MM.1S (cell line): Measurements from ENCODE around the gene SLC3A2.

ENCODE experiments used
- DNase-seq: peaks from one replicate; pipeline ENCODE4 v3.0.0-alpha.2; 2015
- H2AFZ ChIP-seq: fragments of 300-600 bp; sonication (generic); 2 replicates; pipeline ENCODE4 v1.6.0; 2016; ENCODE audit warnings: antibody characterized with exemption, low read length
- H3F3A ChIP-seq: fragments of 300-600 bp; sonication (generic); 2 replicates; pipeline ENCODE4 v1.6.1; 2016; ENCODE audit warnings: mild to moderate bottlenecking, antibody characterized with exemption, low read length, moderate library complexity, mixed read lengths; ENCODE audit not compliant: insufficient read depth
- H3K27ac ChIP-seq: fragments of 300-600 bp; sonication (generic); 2 replicates; pipeline ENCODE4 v1.5.1; 2016; ENCODE audit warnings: mild to moderate bottlenecking, low read length
- H3K27me3 ChIP-seq: fragments of 300-600 bp; sonication (generic); replicated peaks from 2 replicates; pipeline ENCODE4 v1.6.0; 2016; ENCODE audit warnings: low read length; ENCODE audit not compliant: insufficient read depth
- H3K36me3 ChIP-seq: fragments of 300-600 bp; sonication (generic); replicated peaks from 2 replicates; pipeline ENCODE4 v1.6.1; 2016; ENCODE audit warnings: mild to moderate bottlenecking, low read length, mixed read lengths; ENCODE audit not compliant: insufficient read depth
- H3K4me1 ChIP-seq: fragments of 300-600 bp; sonication (generic); 2 replicates; pipeline ENCODE4 v1.6.1; 2016; ENCODE audit warnings: low read length, mixed read lengths
- H3K4me2 ChIP-seq: fragments of 300-600 bp; sonication (generic); 2 replicates; pipeline ENCODE4 v1.6.0; 2016; ENCODE audit warnings: low read depth, low read length
- H3K4me3 ChIP-seq: fragments of 300-600 bp; sonication (generic); 2 replicates; pipeline ENCODE4 v1.5.1; 2016; ENCODE audit warnings: low read length, mixed read lengths
- H3K79me2 ChIP-seq: fragments of 300-600 bp; sonication (generic); 2 replicates; pipeline ENCODE4 v1.6.1; 2016; ENCODE audit warnings: mixed run types, low read length, mixed read lengths
- H3K9ac ChIP-seq: fragments of 300-600 bp; sonication (generic); 2 replicates; pipeline ENCODE4 v1.6.1; 2016; ENCODE audit warnings: low read length, mixed read lengths
- H3K9me2 ChIP-seq: fragments of 300-600 bp; sonication (generic); replicated peaks from 2 replicates; pipeline ENCODE4 v1.6.1; 2016; ENCODE audit warnings: mild to moderate bottlenecking, low read length, mixed read lengths; ENCODE audit not compliant: insufficient read depth
- H3K9me3 ChIP-seq: fragments of 300-600 bp; sonication (generic); replicated peaks from 2 replicates; pipeline ENCODE4 v1.6.1; 2016; ENCODE audit warnings: mild to moderate bottlenecking, low read length, mixed read lengths; ENCODE audit not compliant: insufficient read depth
- H4K20me1 ChIP-seq: fragments of 300-600 bp; sonication (generic); 2 replicates; pipeline ENCODE4 v1.6.1; 2016; ENCODE audit warnings: mild to moderate bottlenecking, low read length, moderate library complexity, mixed read lengths; ENCODE audit not compliant: insufficient read depth
- EZH2 ChIP-seq: fragments of 300-600 bp; sonication (generic); optimal IDR thresholded peaks from 2 replicates; pipeline ENCODE3; 2017; ENCODE audit warnings: low read depth, mild to moderate bottlenecking, antibody characterized with exemption, low read length, mixed read lengths
- EZH2phosphoT487 ChIP-seq: fragments of 300-600 bp; sonication (generic); IDR thresholded peaks from 2 replicates; pipeline ENCODE4 v1.6.1; 2018; ENCODE audit warnings: antibody characterized with exemption, low read length
- TF ChIP-seq, protein P1 (sequence below): fragments of 300-600 bp; sonication (generic); IDR thresholded peaks from 2 replicates; pipeline ENCODE4 v1.5.1; 2016; ENCODE audit warnings: antibody characterized with exemption, low read length, mixed read lengths

The SLC3A2 gene

DNA sequence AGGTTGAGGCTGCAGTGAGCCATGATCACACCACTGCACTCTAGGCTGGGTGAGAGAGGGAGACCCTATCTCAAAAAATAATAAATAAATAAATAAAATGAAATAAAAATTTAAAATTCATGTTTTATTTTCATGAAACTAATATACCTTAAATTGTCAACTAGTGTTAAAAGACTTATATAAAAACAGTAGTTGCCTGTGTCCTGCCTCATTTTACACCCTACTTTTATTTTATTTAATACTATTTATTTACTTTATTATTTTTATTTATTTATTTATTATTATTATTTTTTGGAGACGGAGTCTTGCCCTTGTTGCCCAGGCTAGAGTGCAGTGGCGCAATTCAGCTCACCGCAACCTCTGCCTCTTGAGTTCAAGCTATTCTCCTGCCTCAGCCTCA, 36.5 kb upstream of the SLC3A2 start:
- H3K9me2 ChIP-seq: no peaks in the 10 kb centered on the region
- no peak overlapping the region for H3K9ac ChIP-seq
- H4K20me1 ChIP-seq: no peaks in the 10 kb centered on the region
- H3K27me3 ChIP-seq: no peaks in the 10 kb centered on the region
- DNase-seq: no peak
- H3K27ac ChIP-seq: no peak overlapping the region
- peaks cover 26% of the 10 kb centered on the region for H3F3A ChIP-seq
- TF ChIP-seq, protein P1, sequence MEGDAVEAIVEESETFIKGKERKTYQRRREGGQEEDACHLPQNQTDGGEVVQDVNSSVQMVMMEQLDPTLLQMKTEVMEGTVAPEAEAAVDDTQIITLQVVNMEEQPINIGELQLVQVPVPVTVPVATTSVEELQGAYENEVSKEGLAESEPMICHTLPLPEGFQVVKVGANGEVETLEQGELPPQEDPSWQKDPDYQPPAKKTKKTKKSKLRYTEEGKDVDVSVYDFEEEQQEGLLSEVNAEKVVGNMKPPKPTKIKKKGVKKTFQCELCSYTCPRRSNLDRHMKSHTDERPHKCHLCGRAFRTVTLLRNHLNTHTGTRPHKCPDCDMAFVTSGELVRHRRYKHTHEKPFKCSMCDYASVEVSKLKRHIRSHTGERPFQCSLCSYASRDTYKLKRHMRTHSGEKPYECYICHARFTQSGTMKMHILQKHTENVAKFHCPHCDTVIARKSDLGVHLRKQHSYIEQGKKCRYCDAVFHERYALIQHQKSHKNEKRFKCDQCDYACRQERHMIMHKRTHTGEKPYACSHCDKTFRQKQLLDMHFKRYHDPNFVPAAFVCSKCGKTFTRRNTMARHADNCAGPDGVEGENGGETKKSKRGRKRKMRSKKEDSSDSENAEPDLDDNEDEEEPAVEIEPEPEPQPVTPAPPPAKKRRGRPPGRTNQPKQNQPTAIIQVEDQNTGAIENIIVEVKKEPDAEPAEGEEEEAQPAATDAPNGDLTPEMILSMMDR: no peak
- TF ChIP-seq EZH2: no peak
- TF ChIP-seq EZH2phosphoT487: no peak
- peaks cover 3% of the 10 kb centered on the region for H3K79me2 ChIP-seq
- H3K4me1 ChIP-seq: peaks cover 10% of the 10 kb centered on the region
- no peak overlapping the region for H3K4me2 ChIP-seq
- H2AFZ ChIP-seq: no peak overlapping the region
- H3K36me3 ChIP-seq: no peaks in the 10 kb centered on the region
- no peak overlapping the region for H3K4me3 ChIP-seq
- no peaks in the 10 kb centered on the region for H3K9me3 ChIP-seq

DNA sequence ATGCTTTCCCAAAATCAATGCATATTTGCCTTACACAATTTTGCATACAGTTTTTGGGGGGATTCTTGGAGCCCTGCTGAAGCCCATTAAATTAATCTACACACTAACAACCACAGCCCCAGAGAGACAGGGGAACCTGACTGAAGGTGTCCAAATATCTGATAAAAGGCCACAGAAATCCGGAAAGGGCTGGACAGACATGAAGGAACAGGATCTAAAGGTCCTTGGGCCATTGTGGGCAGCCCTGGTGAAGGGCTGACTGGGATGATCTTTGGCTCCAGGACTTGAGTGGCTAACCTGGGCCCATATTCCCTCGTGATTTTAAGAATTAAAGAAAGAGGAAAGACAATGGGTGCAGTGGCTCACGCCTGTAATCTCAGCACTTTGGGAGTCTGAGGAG, 34.5 kb upstream of the SLC3A2 start:
- peaks cover 27% of the 10 kb centered on the region for H3F3A ChIP-seq
- H3K79me2 ChIP-seq: no peaks in the 10 kb centered on the region
- no peak for DNase-seq
- no peak overlapping the region for H3K4me2 ChIP-seq
- H3K9me3 ChIP-seq: no peaks in the 10 kb centered on the region
- no peaks in the 10 kb centered on the region for H3K27me3 ChIP-seq
- no peaks in the 10 kb centered on the region for H3K9me2 ChIP-seq
- no peak overlapping the region for H2AFZ ChIP-seq
- no peak overlapping the region for H3K9ac ChIP-seq
- peaks cover 12% of the 10 kb centered on the region for H3K4me1 ChIP-seq
- H3K36me3 ChIP-seq: no peaks in the 10 kb centered on the region
- H3K27ac ChIP-seq: no peak overlapping the region
- no peak overlapping the region for H3K4me3 ChIP-seq
- TF ChIP-seq, protein P1: no peak
- TF ChIP-seq EZH2phosphoT487: no peak
- TF ChIP-seq EZH2: no peak
- no peaks in the 10 kb centered on the region for H4K20me1 ChIP-seq

DNA sequence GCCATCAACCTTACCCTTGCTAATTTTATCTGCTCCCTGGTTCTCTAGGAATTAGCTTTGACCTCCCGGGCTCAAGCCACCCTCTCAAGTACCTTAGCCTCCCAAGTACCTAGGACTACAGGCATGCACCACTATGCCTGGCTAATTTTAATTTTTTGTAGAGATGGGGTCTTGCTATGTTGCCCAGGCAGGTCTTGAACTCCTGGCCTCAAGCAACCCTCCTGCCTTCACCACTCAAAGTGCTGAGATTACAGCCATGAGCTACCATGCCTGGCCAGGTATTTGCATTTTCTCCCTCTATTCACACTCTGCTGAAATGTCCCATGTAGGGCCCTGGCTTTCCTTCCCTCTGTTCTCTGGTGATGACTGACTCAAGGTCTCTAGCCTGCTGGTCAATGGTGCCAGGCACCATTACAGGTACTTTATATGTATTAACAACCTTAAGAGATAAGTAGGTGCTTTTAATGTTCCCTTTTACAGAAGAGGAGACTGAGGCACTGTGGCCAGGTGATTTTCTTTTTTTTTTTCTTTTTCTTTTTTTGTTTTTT, 32.9 kb upstream of the SLC3A2 start:
- H4K20me1 ChIP-seq: peaks cover 13% of the 10 kb centered on the region
- peaks cover 2% of the 10 kb centered on the region; the same call in 1 of the 2 replicates for H3K79me2 ChIP-seq
- no peaks in the 10 kb centered on the region for H3K27me3 ChIP-seq
- no peaks in the 10 kb centered on the region for H3K9me2 ChIP-seq
- H3K36me3 ChIP-seq: peaks cover 4% of the 10 kb centered on the region
- H3K4me1 ChIP-seq: peaks cover 11% of the 10 kb centered on the region
- H3K4me2 ChIP-seq: no peak overlapping the region
- H3K27ac ChIP-seq: no peak overlapping the region
- no peak overlapping the region for H2AFZ ChIP-seq
- TF ChIP-seq EZH2phosphoT487 (no peak), EZH2 (no peak)
- TF ChIP-seq, protein P1: no peak
- no peak overlapping the region for H3K9ac ChIP-seq
- peaks cover 38% of the 10 kb centered on the region for H3F3A ChIP-seq
- no peak for DNase-seq
- no peaks in the 10 kb centered on the region for H3K9me3 ChIP-seq
- H3K4me3 ChIP-seq: no peak overlapping the region
